Liver (tissue), 9 donors: ENCODE results near the gene TBCD. TPM values are rescaled to one million over a fixed set of nuclear protein-coding genes. Genes with fewer than 3 reads are reported as not detected.

Source experiments
- DNase-seq: peaks from one replicate; pipeline ENCODE4 v3.0.0-alpha.2; 2017; ENCODE audit warnings: low spot score
- H3K27ac ChIP-seq, 2 donors: one replicate each; pipeline ENCODE4 v1.7.0; 2013; ENCODE audit warnings: inconsistent platforms in 2 of 2, low read length in 2 of 2, control low read depth in 1 of 2, low read depth in 1 of 2, mild to moderate bottlenecking in 1 of 2
- H3K27me3 ChIP-seq, 4 donors: one replicate each; pipeline versions ENCODE4 v1.6.1 to v1.7.0; 2013; ENCODE audit warnings: low read length in 3 of 4, inconsistent platforms in 1 of 4, mild to moderate bottlenecking in 1 of 4, moderate library complexity in 1 of 4; ENCODE audit not compliant: control insufficient read depth in 4 of 4, insufficient read depth in 4 of 4
- H3K36me3 ChIP-seq, 4 donors: one replicate each; pipeline versions ENCODE4 v1.6.1 to v1.7.0; 2013; ENCODE audit warnings: low read length in 3 of 4, mild to moderate bottlenecking in 3 of 4, low read depth in 1 of 4, moderate library complexity in 1 of 4; ENCODE audit not compliant: control insufficient read depth in 4 of 4, insufficient read depth in 3 of 4
- H3K4me1 ChIP-seq, 4 donors: one replicate each; pipeline versions ENCODE4 v1.6.1 to v1.7.0; 2013; ENCODE audit warnings: low read length in 3 of 4, mild to moderate bottlenecking in 3 of 4, moderate library complexity in 1 of 4; ENCODE audit not compliant: control insufficient read depth in 4 of 4, insufficient read depth in 4 of 4
- H3K4me3 ChIP-seq, 3 donors: one replicate each; pipeline versions ENCODE4 v1.6.1 to v1.7.0; 2013; ENCODE audit warnings: low read length in 3 of 3, control low read depth in 1 of 3, low read depth in 1 of 3, mild to moderate bottlenecking in 1 of 3
- H3K9ac ChIP-seq, 2 donors: one replicate each; pipeline ENCODE4 v1.7.0; 2013; ENCODE audit warnings: low read length in 2 of 2, mild to moderate bottlenecking in 2 of 2, moderate library complexity in 2 of 2, control low read depth in 1 of 2, low read depth in 1 of 2
- H3K9me3 ChIP-seq, 4 donors: one replicate each; pipeline versions ENCODE4 v1.6.1 to v1.7.0; 2013; ENCODE audit warnings: low read length in 3 of 4; ENCODE audit not compliant: control insufficient read depth in 4 of 4
- EGR1 ChIP-seq, 2 donors: IDR thresholded peaks; 2 replicates each; pipeline ENCODE4 v1.6.1; 2016 to 2018; ENCODE audit warnings: antibody characterized with exemption in 2 of 2, low read depth in 2 of 2
- FOXA2 ChIP-seq: IDR thresholded peaks from 2 replicates; pipeline ENCODE4 v1.6.1; 2016; ENCODE audit warnings: antibody characterized with exemption
- GABPA ChIP-seq, 2 donors: IDR thresholded peaks in 1 of 2; conservative IDR thresholded peaks in 1 of 2; 2 replicates each; pipeline ENCODE4 v1.6.1; 2016; ENCODE audit warnings: antibody characterized with exemption in 2 of 2, mild to moderate bottlenecking in 1 of 2, moderate library complexity in 1 of 2
- HNF4A ChIP-seq, 2 donors: conservative IDR thresholded peaks; 2 replicates each; pipeline ENCODE4 v1.6.1; 2016; ENCODE audit warnings: antibody characterized with exemption in 2 of 2, mild to moderate bottlenecking in 2 of 2
- JUND ChIP-seq, 2 donors: IDR thresholded peaks; 2 replicates each; pipeline ENCODE4 v1.6.1; 2016; ENCODE audit warnings: antibody characterized with exemption in 2 of 2
- NR2F2 ChIP-seq: IDR thresholded peaks from 2 replicates; pipeline ENCODE4 v1.6.1; 2016; ENCODE audit warnings: antibody characterized with exemption
- RAD21 ChIP-seq, 2 donors: IDR thresholded peaks; 2 replicates each; pipeline ENCODE4 v1.6.1; 2016; ENCODE audit warnings: antibody characterized with exemption in 2 of 2, mild to moderate bottlenecking in 2 of 2
- RXRA ChIP-seq, 2 donors: IDR thresholded peaks; 2 replicates each; pipeline ENCODE4 v1.6.1; 2017 to 2018; ENCODE audit warnings: antibody characterized with exemption in 2 of 2, mild to moderate bottlenecking in 1 of 2
- SP1 ChIP-seq: IDR thresholded peaks from 2 replicates; pipeline ENCODE4 v1.6.1; 2018; ENCODE audit warnings: antibody characterized with exemption, mild to moderate bottlenecking
- WGBS: extraction: QIAGEN DNeasy Blood & Tissue Kit; methylation state at CpG from one replicate; pipeline ENCODE4 v1.1.7; 2013; 5-methylcytosine and 5-hydroxymethylcytosine counted together
- polyA plus RNA-seq, 2 donors: library from polyadenylated mRNA; stranded (reverse) in 1 of 2; unstranded in 1 of 2; fragments of 200-250 nt in 1 of 2; fragments of >200 nt in 1 of 2; fragmentation: Nextera tagmentation in 1 of 2; extraction: Ambion mirVana in 1 of 2; gene quantifications; one replicate each; pipeline versions ENCODE4 v1.2.1 to v1.2.3, GENCODE V29; 2013 to 2015
- total RNA-seq, 2 donors: library from RNA; depleted of rRNA; stranded (reverse); fragments of >200 nt; gene quantifications; one replicate each; pipeline ENCODE4 v1.2.3, GENCODE V29; 2014
- TF ChIP-seq, protein P1 (sequence below): fragments of 150-350 bp; IDR thresholded peaks from 2 replicates; pipeline ENCODE4 v1.5.1; 2017; ENCODE audit warnings: improper control_type of control experiment, low read depth, low read length; ENCODE audit not compliant: missing input control
- TF ChIP-seq, protein P2 (sequence below): IDR thresholded peaks from 2 replicates; pipeline ENCODE4 v1.6.1; 2016; ENCODE audit warnings: antibody characterized with exemption
- TF ChIP-seq, protein P3 (sequence below): IDR thresholded peaks from 2 replicates; pipeline ENCODE4 v1.6.1; 2016; ENCODE audit warnings: antibody characterized with exemption
- TF ChIP-seq, protein P4 (sequence below): IDR thresholded peaks from 2 replicates; pipeline ENCODE4 v1.6.1; 2016; ENCODE audit warnings: antibody characterized with exemption
- donor health status: healthy.
- donor health status: healthy.
- donor health status: healthy.
- donor health status: healthy.
- donor health status: healthy.

Gene TBCD
- total and polyA plus RNA-seq, 4 donors = 29.8 to 42.2 (median 33.0) TPM

DNA sequence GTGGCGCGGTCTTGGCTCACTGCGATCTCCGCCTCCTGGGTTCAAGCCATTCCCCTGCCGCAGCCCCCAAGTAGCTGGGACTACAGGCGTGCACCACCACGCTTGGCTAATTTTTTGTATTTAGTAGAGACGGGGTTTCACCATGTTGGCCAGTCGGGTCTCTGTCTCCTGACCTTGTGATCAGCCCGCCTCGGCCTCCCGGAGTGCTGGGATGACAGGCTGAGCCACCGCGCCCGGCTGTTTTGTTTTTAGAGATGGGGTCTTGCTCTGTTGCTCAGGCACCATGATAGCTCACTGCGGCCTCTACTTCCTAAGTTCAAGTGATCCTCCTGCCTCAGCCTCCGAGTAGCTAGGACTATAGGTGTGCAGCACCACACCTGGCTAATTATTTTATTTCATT, 60.7 kb downstream of the TBCD start:
- peaks cover 3 to 43% (median 12%) of the 10 kb centered on the region in 4 donors for H3K36me3 ChIP-seq

DNA sequence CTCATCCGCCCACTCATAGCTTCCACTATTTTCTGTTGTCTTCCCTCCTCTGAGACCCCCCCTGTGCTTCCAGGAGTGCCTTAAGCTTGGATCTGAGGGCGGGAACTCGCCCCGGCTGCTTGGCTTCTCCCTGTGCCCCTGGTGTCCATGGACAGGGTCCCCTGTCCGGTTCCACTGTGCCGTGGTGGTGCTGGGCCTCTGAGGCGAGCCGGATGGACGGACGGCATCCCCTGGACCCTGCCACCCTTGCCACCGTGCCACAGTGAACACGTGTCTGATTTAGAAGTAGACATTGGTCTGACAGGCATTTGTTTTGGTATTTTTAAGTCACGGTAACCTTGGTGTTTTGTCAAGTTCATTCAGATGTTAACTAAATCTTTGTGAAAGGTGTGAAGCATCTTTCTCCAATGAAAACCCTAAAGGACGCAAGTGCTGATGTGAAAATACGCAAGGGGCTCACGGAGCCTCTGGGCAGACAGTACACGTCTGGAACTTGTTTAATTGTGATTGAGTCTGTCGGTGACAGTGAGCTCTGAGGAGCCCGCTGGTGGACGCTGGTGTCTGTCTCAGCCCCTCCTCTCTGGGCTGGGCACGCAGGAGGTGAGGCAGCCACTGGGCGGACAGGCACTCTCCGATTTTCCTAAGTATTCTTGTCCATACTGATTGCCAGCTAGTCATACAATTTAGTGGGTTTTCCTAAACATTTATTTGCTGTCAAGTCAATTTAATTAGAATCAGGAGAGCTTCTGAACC, 61.6 kb downstream of the TBCD start:
- no peak for TF ChIP-seq JUND (IDR thresholded peaks at IDR 0.05)
- TF ChIP-seq SP1 = no peak
- TF ChIP-seq, protein P1, sequence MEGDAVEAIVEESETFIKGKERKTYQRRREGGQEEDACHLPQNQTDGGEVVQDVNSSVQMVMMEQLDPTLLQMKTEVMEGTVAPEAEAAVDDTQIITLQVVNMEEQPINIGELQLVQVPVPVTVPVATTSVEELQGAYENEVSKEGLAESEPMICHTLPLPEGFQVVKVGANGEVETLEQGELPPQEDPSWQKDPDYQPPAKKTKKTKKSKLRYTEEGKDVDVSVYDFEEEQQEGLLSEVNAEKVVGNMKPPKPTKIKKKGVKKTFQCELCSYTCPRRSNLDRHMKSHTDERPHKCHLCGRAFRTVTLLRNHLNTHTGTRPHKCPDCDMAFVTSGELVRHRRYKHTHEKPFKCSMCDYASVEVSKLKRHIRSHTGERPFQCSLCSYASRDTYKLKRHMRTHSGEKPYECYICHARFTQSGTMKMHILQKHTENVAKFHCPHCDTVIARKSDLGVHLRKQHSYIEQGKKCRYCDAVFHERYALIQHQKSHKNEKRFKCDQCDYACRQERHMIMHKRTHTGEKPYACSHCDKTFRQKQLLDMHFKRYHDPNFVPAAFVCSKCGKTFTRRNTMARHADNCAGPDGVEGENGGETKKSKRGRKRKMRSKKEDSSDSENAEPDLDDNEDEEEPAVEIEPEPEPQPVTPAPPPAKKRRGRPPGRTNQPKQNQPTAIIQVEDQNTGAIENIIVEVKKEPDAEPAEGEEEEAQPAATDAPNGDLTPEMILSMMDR = no peak
- no peak for TF ChIP-seq FOXA2
- TF ChIP-seq RAD21 (IDR thresholded peaks at IDR 0.05) = no peak
- TF ChIP-seq GABPA (IDR thresholded peaks at IDR 0.05 in 1 of 2, conservative IDR thresholded peaks at IDR 0.05 in 1 of 2) = no peak
- no peak for TF ChIP-seq HNF4A (conservative IDR thresholded peaks at IDR 0.05)
- TF ChIP-seq, protein P2, sequence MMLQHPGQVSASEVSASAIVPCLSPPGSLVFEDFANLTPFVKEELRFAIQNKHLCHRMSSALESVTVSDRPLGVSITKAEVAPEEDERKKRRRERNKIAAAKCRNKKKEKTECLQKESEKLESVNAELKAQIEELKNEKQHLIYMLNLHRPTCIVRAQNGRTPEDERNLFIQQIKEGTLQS = no peak
- no peak for TF ChIP-seq RXRA (IDR thresholded peaks at IDR 0.05)
- no peak for TF ChIP-seq EGR1 (IDR thresholded peaks at IDR 0.05; ENCODE audit: low read depth in 2 of 2)
- TF ChIP-seq, protein P3, sequence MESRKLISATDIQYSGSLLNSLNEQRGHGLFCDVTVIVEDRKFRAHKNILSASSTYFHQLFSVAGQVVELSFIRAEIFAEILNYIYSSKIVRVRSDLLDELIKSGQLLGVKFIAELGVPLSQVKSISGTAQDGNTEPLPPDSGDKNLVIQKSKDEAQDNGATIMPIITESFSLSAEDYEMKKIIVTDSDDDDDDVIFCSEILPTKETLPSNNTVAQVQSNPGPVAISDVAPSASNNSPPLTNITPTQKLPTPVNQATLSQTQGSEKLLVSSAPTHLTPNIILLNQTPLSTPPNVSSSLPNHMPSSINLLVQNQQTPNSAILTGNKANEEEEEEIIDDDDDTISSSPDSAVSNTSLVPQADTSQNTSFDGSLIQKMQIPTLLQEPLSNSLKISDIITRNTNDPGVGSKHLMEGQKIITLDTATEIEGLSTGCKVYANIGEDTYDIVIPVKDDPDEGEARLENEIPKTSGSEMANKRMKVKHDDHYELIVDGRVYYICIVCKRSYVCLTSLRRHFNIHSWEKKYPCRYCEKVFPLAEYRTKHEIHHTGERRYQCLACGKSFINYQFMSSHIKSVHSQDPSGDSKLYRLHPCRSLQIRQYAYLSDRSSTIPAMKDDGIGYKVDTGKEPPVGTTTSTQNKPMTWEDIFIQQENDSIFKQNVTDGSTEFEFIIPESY = no peak
- Histone ChIP-seq H3K27me3 (no peaks in the 10 kb centered on the region), H3K4me1 (no peaks in the 10 kb centered on the region), H3K36me3 (peaks cover 3 to 46% (median 14%) of the 10 kb centered on the region in 4 donors), H3K27ac (no peak overlapping the region), H3K9ac (no peak overlapping the region), H3K4me3 (no peak overlapping the region), H3K9me3 (no peaks in the 10 kb centered on the region)
- WGBS = 93% methylated on average over 23 of the region's 23 CpGs
- DNase-seq = no peak

More for the DNA sequence above, 60.7 kb downstream of the TBCD start:
- Histone ChIP-seq H3K9ac (no peak overlapping the region), H3K9me3 (no peaks in the 10 kb centered on the region), H3K27ac (no peak overlapping the region), H3K4me1 (no peaks in the 10 kb centered on the region), H3K4me3 (no peak overlapping the region), H3K27me3 (no peaks in the 10 kb centered on the region)
- TF ChIP-seq NR2F2 (no peak), FOXA2 (no peak), EGR1 (IDR thresholded peaks at IDR 0.05; ENCODE audit: low read depth in 2 of 2) (no peak)
- TF ChIP-seq, protein P2 = no peak
- TF ChIP-seq, protein P3 = no peak
- TF ChIP-seq, protein P4, sequence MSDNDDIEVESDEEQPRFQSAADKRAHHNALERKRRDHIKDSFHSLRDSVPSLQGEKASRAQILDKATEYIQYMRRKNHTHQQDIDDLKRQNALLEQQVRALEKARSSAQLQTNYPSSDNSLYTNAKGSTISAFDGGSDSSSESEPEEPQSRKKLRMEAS = no peak
- WGBS = 98% methylated on average over 17 of the region's 17 CpGs
- no peak for DNase-seq
